ENCODE results near the gene NOP56. TPM values are rescaled to one million over a fixed set of nuclear protein-coding genes. Genes with fewer than 3 reads are reported as not detected.

Gene NOP56
- total and polyA plus RNA-seq, 9 of the 15 experiments (the other 6 are each of a cell fraction or from before 2014, with no cell fraction given), result 295 to 697 (median 439) TPM

DNA sequence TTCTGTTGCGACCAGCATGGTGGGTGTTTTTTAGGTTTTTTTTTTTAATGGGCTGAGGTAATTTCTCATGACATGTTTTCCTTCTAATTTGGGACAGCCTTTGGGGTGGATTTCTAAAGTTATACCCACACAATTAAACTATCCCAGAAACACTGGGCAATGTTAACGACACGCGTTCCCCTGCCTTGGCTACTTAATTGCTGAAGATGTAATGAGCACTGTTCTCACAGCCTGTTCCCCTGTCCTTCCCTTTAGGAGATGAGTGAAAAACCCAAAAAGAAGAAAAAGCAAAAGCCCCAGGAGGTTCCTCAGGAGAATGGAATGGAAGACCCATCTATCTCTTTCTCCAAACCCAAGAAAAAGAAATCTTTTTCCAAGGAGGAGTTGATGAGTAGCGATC, 5.2 kb downstream of the NOP56 start:
- no peak for ATAC-seq
- Histone ChIP-seq H3K27me3 (ENCODE audit: control insufficient read depth in 2 of 2, insufficient read depth in 2 of 2, low read length in 2 of 2) (no peaks in the 10 kb centered on the region), H3K36me3 (ENCODE audit: control insufficient read depth, insufficient read depth, low read length) (peaks cover 97% of the 10 kb centered on the region), H3K4me2 (ENCODE audit: insufficient read depth, low read length) (no peak overlapping the region), H3K79me2 (ENCODE audit: control insufficient read depth, insufficient read depth, low read length) (peaks cover 48% of the 10 kb centered on the region), H2AFZ (ENCODE audit: low read depth, low read length) (no peak overlapping the region), H3K4me1 (replicated peaks in 1 of 2; ENCODE audit: control insufficient read depth in 2 of 2, insufficient read depth in 2 of 2, low read length in 2 of 2) (peaks cover 15 to 20% of the 10 kb centered on the region in 2 experiments; a peak in 4 of 5 replicates), H3K9ac (ENCODE audit: insufficient read depth in 1 of 2, low read depth in 2 of 2, low read length in 2 of 2) (no peak overlapping the region), H3K9me1 (ENCODE audit: control insufficient read depth, insufficient read depth, low read length) (peaks cover 15% of the 10 kb centered on the region), H3K9me3 (replicated peaks; ENCODE audit: control insufficient read depth, insufficient read depth, low read depth, low read length) (no peaks in the 10 kb centered on the region), H3K4me3 (no peak overlapping the region), H4K20me1 (replicated peaks; ENCODE audit: control insufficient read depth, insufficient read depth, low read length) (peaks cover 42% of the 10 kb centered on the region), H3K27ac (ENCODE audit: extremely low read depth, low read depth, low read length) (no peak overlapping the region)
- in situ Hi-C loops (cut with MboI), result no loop called here
- BruUV-seq (replicated peaks), result no TSS peak
- ChIA-PET POLR2A (interaction anchor here (0.6 to 0.8 kb wide), 3 partner anchors 15 to 546 kb away, joined by 3 to 6 read pairs (median 4); no protein-coding TSS in a partner anchor), CTCF (ENCODE audit: low intra/inter-chr PET ratio) (no interaction called here)
- TF ChIP-seq MCM7 (IDR thresholded peaks at IDR 0.05) (no peak), POLR2G (IDR thresholded peaks at IDR 0.05; ENCODE audit: low read depth, low read length) (no peak), SIN3A (IDR thresholded peaks at IDR 0.05; ENCODE audit: borderline replicate concordance in 2 of 2, control insufficient read depth in 1 of 2, low read depth in 2 of 2, low read length in 2 of 2) (no peak), RBM22 (IDR thresholded peaks at IDR 0.05; ENCODE audit: low read depth, low read length, poor library complexity, severe bottlenecking) (peak; percentile 33), ZFX (CRISPR knock-in tag; IDR thresholded peaks at IDR 0.05) (no peak), POLR2B (IDR thresholded peaks at IDR 0.05; ENCODE audit: low read depth, partially characterized antibody) (no peak), BCOR (IDR thresholded peaks at IDR 0.05) (no peak), ZNF584 (CRISPR knock-in tag; IDR thresholded peaks at IDR 0.05; ENCODE audit: low read depth) (no peak), MEIS2 (IDR thresholded peaks at IDR 0.05; ENCODE audit: partially characterized antibody) (no peak), CTBP1 (IDR thresholded peaks at IDR 0.05; ENCODE audit: borderline replicate concordance) (no peak), RBFOX2 (IDR thresholded peaks at IDR 0.05; ENCODE audit: low read depth, low read length) (0 out of 2 replicates have a peak, but pooled peaks have one; percentile 0), ZNF311 (CRISPR knock-in tag; IDR thresholded peaks at IDR 0.05) (no peak), GTF2E2 (tag; IDR thresholded peaks at IDR 0.05) (no peak)
- TF ChIP-seq, protein P1, sequence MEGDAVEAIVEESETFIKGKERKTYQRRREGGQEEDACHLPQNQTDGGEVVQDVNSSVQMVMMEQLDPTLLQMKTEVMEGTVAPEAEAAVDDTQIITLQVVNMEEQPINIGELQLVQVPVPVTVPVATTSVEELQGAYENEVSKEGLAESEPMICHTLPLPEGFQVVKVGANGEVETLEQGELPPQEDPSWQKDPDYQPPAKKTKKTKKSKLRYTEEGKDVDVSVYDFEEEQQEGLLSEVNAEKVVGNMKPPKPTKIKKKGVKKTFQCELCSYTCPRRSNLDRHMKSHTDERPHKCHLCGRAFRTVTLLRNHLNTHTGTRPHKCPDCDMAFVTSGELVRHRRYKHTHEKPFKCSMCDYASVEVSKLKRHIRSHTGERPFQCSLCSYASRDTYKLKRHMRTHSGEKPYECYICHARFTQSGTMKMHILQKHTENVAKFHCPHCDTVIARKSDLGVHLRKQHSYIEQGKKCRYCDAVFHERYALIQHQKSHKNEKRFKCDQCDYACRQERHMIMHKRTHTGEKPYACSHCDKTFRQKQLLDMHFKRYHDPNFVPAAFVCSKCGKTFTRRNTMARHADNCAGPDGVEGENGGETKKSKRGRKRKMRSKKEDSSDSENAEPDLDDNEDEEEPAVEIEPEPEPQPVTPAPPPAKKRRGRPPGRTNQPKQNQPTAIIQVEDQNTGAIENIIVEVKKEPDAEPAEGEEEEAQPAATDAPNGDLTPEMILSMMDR (IDR thresholded peaks at IDR 0.05 in 2 of 3, conservative IDR thresholded peaks at IDR 0.05 in 1 of 3; ENCODE audit: insufficient read depth in 2 of 3, low read depth in 1 of 3, low read length in 3 of 3), result no peak
- TF ChIP-seq, protein P2, sequence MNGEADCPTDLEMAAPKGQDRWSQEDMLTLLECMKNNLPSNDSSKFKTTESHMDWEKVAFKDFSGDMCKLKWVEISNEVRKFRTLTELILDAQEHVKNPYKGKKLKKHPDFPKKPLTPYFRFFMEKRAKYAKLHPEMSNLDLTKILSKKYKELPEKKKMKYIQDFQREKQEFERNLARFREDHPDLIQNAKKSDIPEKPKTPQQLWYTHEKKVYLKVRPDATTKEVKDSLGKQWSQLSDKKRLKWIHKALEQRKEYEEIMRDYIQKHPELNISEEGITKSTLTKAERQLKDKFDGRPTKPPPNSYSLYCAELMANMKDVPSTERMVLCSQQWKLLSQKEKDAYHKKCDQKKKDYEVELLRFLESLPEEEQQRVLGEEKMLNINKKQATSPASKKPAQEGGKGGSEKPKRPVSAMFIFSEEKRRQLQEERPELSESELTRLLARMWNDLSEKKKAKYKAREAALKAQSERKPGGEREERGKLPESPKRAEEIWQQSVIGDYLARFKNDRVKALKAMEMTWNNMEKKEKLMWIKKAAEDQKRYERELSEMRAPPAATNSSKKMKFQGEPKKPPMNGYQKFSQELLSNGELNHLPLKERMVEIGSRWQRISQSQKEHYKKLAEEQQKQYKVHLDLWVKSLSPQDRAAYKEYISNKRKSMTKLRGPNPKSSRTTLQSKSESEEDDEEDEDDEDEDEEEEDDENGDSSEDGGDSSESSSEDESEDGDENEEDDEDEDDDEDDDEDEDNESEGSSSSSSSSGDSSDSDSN (IDR thresholded peaks at IDR 0.05; ENCODE audit: borderline replicate concordance in 1 of 2, low read depth in 2 of 2, low read length in 2 of 2), result no peak
- no peak for FAIRE-seq
- WGBS (ENCODE audit: insufficient coverage, low coverage, missing lambda C conversion rate), result 76% methylated on average over 4 of the region's 5 CpGs
- intact Hi-C loops (cut with micrococcal nuclease), result no loop called here
- no peak for DNase-seq (ENCODE audit: extremely low read depth in 1 of 4, low spot score in 3 of 4)

Data from K562 (cell line).